Measurements from ENCODE around the gene MINK1. TPM values are rescaled to one million over a fixed set of nuclear protein-coding genes. Genes with fewer than 3 reads are reported as not detected.

The MINK1 gene
- polyA plus RNA-seq, 2 of the 4 experiments (the other 2 are of a cell fraction) = 41.3 to 66.9 TPM

DNA sequence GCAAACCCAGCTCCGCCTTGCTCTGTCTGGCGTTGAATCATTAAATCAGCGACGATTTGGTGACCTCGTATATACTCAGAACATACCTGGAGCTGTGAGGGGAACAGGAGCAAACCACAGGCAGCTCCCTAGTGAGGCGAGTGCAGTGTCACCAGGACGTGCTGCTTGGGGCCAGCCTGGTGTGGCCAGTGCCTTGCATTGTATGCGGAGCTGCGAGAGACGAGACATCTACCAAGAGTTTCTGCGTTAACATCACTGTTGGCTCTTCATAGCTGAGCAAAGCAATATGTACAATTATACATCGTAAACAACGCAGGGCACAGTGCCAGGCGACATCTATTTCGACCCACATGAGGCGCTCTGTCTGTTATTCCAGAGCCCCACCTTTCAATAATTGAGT is 27.9 kb downstream of the MINK1 start:
- no peak for DNase-seq (ENCODE audit: low read depth in 1 of 2, low spot score in 1 of 2)
- CTCF ChIA-PET = interaction anchor here (0.6 to 5.5 kb wide), 9 partner anchors 9 to 294 kb away, joined by 3 to 23 read pairs (median 4); partner anchors contain the start of genes GLTPD2 and MINK1
- H3K4me3 ChIP-seq = no peak overlapping the region
- 91% methylated on average over 16 of the region's 16 CpGs for WGBS (ENCODE audit: missing lambda C conversion rate)
- peaks cover 20% of the 10 kb centered on the region for H3K4me1 ChIP-seq
- POLR2A ChIA-PET = no interaction called here
- H3K27ac ChIP-seq = no peak overlapping the region
- no peak for FAIRE-seq
- no peaks in the 10 kb centered on the region for H3K9me3 ChIP-seq
- no peak for ATAC-seq
- no peak overlapping the region for H3K4me2 ChIP-seq
- TF ChIP-seq RFX5 (IDR thresholded peaks at IDR 0.05) (no peak), RARB (CRISPR knock-in tag; IDR thresholded peaks at IDR 0.05) (no peak), BCL3 (IDR thresholded peaks at IDR 0.05) (no peak), NPAS2 (CRISPR knock-in tag; IDR thresholded peaks at IDR 0.05; ENCODE audit: borderline replicate concordance) (no peak), SREBF2 (IDR thresholded peaks at IDR 0.05) (no peak), MAFK (IDR thresholded peaks at IDR 0.05; ENCODE audit: partially characterized antibody) (no peak), MAX (IDR thresholded peaks at IDR 0.05) (no peak), ZSCAN20 (CRISPR knock-in tag; IDR thresholded peaks at IDR 0.05) (no peak), ZC3H11A (IDR thresholded peaks at IDR 0.05) (no peak), EHF (CRISPR knock-in tag; IDR thresholded peaks at IDR 0.05) (no peak), NFE2L2 (conservative IDR thresholded peaks at IDR 0.05; ENCODE audit: low read length) (no peak), RAD21 (conservative IDR thresholded peaks at IDR 0.05 in 1 of 2, IDR thresholded peaks at IDR 0.05 in 1 of 2) (no peak), HDAC2 (IDR thresholded peaks at IDR 0.05) (no peak), ZFP36 (IDR thresholded peaks at IDR 0.05; ENCODE audit: borderline replicate concordance, partially characterized antibody) (no peak), NR3C1 (IDR thresholded peaks at IDR 0.05) (no peak), CBX2 (IDR thresholded peaks at IDR 0.05; ENCODE audit: borderline replicate concordance, low read depth) (no peak)
- TF ChIP-seq, protein P1, sequence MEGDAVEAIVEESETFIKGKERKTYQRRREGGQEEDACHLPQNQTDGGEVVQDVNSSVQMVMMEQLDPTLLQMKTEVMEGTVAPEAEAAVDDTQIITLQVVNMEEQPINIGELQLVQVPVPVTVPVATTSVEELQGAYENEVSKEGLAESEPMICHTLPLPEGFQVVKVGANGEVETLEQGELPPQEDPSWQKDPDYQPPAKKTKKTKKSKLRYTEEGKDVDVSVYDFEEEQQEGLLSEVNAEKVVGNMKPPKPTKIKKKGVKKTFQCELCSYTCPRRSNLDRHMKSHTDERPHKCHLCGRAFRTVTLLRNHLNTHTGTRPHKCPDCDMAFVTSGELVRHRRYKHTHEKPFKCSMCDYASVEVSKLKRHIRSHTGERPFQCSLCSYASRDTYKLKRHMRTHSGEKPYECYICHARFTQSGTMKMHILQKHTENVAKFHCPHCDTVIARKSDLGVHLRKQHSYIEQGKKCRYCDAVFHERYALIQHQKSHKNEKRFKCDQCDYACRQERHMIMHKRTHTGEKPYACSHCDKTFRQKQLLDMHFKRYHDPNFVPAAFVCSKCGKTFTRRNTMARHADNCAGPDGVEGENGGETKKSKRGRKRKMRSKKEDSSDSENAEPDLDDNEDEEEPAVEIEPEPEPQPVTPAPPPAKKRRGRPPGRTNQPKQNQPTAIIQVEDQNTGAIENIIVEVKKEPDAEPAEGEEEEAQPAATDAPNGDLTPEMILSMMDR (IDR thresholded peaks at IDR 0.05) = no peak

GRCh38 chr17:4862720-4863119 is 29.6 kb downstream of the MINK1 start:
- Histone ChIP-seq H3K27ac (no peak overlapping the region), H3K9me3 (no peaks in the 10 kb centered on the region), H3K4me1 (peaks cover 16% of the 10 kb centered on the region), H3K4me2 (no peak overlapping the region), H3K4me3 (no peak overlapping the region)
- FAIRE-seq (no peak), ATAC-seq (no peak), DNase-seq (ENCODE audit: low read depth in 1 of 2, low spot score in 1 of 2) (no peak)
- ChIA-PET POLR2A (interaction anchor here (1.5 kb wide), 1 partner anchor 73 kb away, joined by 6 read pairs; no protein-coding TSS in a partner anchor), CTCF (interaction anchor here (1.0 to 5.5 kb wide), 5 partner anchors 13 to 131 kb away, joined by 3 to 23 read pairs (median 14); partner anchors contain the start of gene GLTPD2)
- WGBS (ENCODE audit: missing lambda C conversion rate) = 88% methylated on average over 4 of the region's 4 CpGs
- TF ChIP-seq RNF2 (IDR thresholded peaks at IDR 0.05; ENCODE audit: borderline replicate concordance, low read depth) (no peak), TP53 (CRISPR knock-in tag; IDR thresholded peaks at IDR 0.05) (no peak), ZSCAN20 (CRISPR knock-in tag; IDR thresholded peaks at IDR 0.05) (no peak), ZFP36 (IDR thresholded peaks at IDR 0.05; ENCODE audit: borderline replicate concordance, partially characterized antibody) (no peak), CBX8 (IDR thresholded peaks at IDR 0.05) (no peak), EHMT2 (IDR thresholded peaks at IDR 0.05; ENCODE audit: low read depth) (no peak), ZC3H11A (IDR thresholded peaks at IDR 0.05) (no peak), RFX5 (IDR thresholded peaks at IDR 0.05) (no peak), JUN (IDR thresholded peaks at IDR 0.05) (no peak), EHF (CRISPR knock-in tag; IDR thresholded peaks at IDR 0.05) (no peak), POLR2A (IDR thresholded peaks at IDR 0.05; ENCODE audit: low read length) (no peak), NR3C1 (IDR thresholded peaks at IDR 0.05) (no peak), NFE2L2 (conservative IDR thresholded peaks at IDR 0.05; ENCODE audit: low read length) (no peak)

All from A549 (cell line).